Glutamatergic neuron (in vitro differentiated cells): Measurements from ENCODE around the gene GPR31. TPM values are rescaled to one million over a fixed set of nuclear protein-coding genes. Genes with fewer than 3 reads are reported as not detected.
"Not testable (repeated sequence)": the region's sequence is repeated elsewhere in the genome, so short reads cannot be mapped to it uniquely, and the experiment has no call there.

Experiments
- DNase-seq: peaks from one replicate; pipeline ENCODE4 v3.0.0; 2022
- H3K27ac Mint-ChIP-seq: one replicate; pipeline ENCODE4 v1.8.0; 2020; ENCODE audit warnings: mild to moderate bottlenecking, mixed read lengths, inconsistent platforms; ENCODE audit not compliant: unreplicated experiment
- H3K27me3 Mint-ChIP-seq: one replicate; pipeline ENCODE4 v1.8.0; 2020; ENCODE audit warnings: mild to moderate bottlenecking, moderate library complexity, mixed read lengths, inconsistent platforms; ENCODE audit not compliant: unreplicated experiment
- H3K36me3 Mint-ChIP-seq: one replicate; pipeline ENCODE4 v1.8.0; 2020; ENCODE audit warnings: mild to moderate bottlenecking, mixed read lengths, inconsistent platforms; ENCODE audit not compliant: unreplicated experiment
- H3K4me1 Mint-ChIP-seq: one replicate; pipeline ENCODE4 v1.8.0; 2020; ENCODE audit warnings: mild to moderate bottlenecking, low read depth, mixed read lengths, inconsistent platforms; ENCODE audit not compliant: unreplicated experiment
- H3K4me3 Mint-ChIP-seq: one replicate; pipeline ENCODE4 v1.8.0; 2020; ENCODE audit warnings: mild to moderate bottlenecking, mixed read lengths, inconsistent platforms; ENCODE audit not compliant: unreplicated experiment
- H3K9me3 Mint-ChIP-seq: one replicate; pipeline ENCODE4 v1.8.0; 2020; ENCODE audit warnings: mild to moderate bottlenecking, moderate library complexity, mixed read lengths, inconsistent platforms; ENCODE audit not compliant: unreplicated experiment
- CTCF ChIP-seq: fragments of 200-600 bp; sonication (generic); IDR thresholded peaks from one replicate; pipeline ENCODE4 v1.5.0; 2021; ENCODE audit not compliant: partially characterized antibody, unreplicated experiment
- long read RNA-seq: library from polyadenylated mRNA; unstranded; transcript quantifications from one replicate; pipeline ENCODE4 v2.0.0, GENCODE V29; 2020; ENCODE audit not compliant: unreplicated experiment
- total RNA-seq: library from RNA; stranded (reverse); fragmentation: NEBNext Ultra II Directional; extraction: Animal tissue kit (Norgen Biotek cat#: 25700); gene quantifications from one replicate; pipeline ENCODE4 v1.2.1, GENCODE V29; 2021; ENCODE audit not compliant: unreplicated experiment

Gene GPR31
- total RNA-seq, result not detected
- long read RNA-seq, result 0 reads

- H3K36me3 Mint-ChIP-seq, result no peaks in the 10 kb centered on the region
Observed at GRCh38 chr6:167157863-167158262, at the start of gene GPR31. Gene GPR31, minus strand, starts transcription at chr6:167157980. Its CDS starts 149 bp downstream, at chr6:167157831.

GRCh38 chr6:167207527-167207926, 49.7 kb upstream of the GPR31 start:
- peaks cover 8% of the 10 kb centered on the region for H3K27me3 Mint-ChIP-seq
- H3K36me3 Mint-ChIP-seq, result no peaks in the 10 kb centered on the region
- H3K9me3 Mint-ChIP-seq, result no peaks in the 10 kb centered on the region
- no peak for DNase-seq
- peaks cover 15% of the 10 kb centered on the region for H3K4me1 Mint-ChIP-seq
- H3K4me3 Mint-ChIP-seq, result no peak overlapping the region
- H3K27ac Mint-ChIP-seq, result no peak overlapping the region
- no peak for TF ChIP-seq CTCF

More at GRCh38 chr6:167157863-167158262, at the start of gene GPR31:
- no peak for TF ChIP-seq CTCF
- Mint-ChIP-seq H3K27me3 (peaks cover 2% of the 10 kb centered on the region), H3K9me3 (peaks cover 4% of the 10 kb centered on the region), H3K27ac (no peak within 1 kb of the TSS), H3K4me3 (no peak within 1 kb of the TSS), H3K4me1 (no peaks in the 10 kb centered on the region)
- no peak for DNase-seq

GRCh38 chr6:167205316-167205715, 47.5 kb upstream of the GPR31 start:
- Mint-ChIP-seq H3K4me1 (peaks cover 13% of the 10 kb centered on the region), H3K36me3 (peaks cover 10% of the 10 kb centered on the region)
- not testable (repeated sequence) for H3K27me3 Mint-ChIP-seq, H3K9me3 Mint-ChIP-seq, H3K4me3 Mint-ChIP-seq, H3K27ac Mint-ChIP-seq, DNase-seq

GRCh38 chr6:167204059-167204348, 46.2 kb upstream of the GPR31 start:
- not testable (repeated sequence) for DNase-seq, H3K9me3 Mint-ChIP-seq, H3K27ac Mint-ChIP-seq, H3K27me3 Mint-ChIP-seq, H3K4me3 Mint-ChIP-seq, H3K4me1 Mint-ChIP-seq
- peaks cover 10% of the 10 kb centered on the region for H3K36me3 Mint-ChIP-seq

- DNase-seq, H3K4me1 Mint-ChIP-seq, H3K27ac Mint-ChIP-seq, H3K27me3 Mint-ChIP-seq, H3K9me3 Mint-ChIP-seq, H3K4me3 Mint-ChIP-seq: not testable (repeated sequence)
- H3K36me3 Mint-ChIP-seq, result peaks cover 10% of the 10 kb centered on the region
Observed at GRCh38 chr6:167203261-167204058, 45.7 kb upstream of the GPR31 start.

GRCh38 chr6:167202613-167203012, 44.8 kb upstream of the GPR31 start:
- H3K4me3 Mint-ChIP-seq, H3K27ac Mint-ChIP-seq, H3K4me1 Mint-ChIP-seq, H3K27me3 Mint-ChIP-seq, H3K9me3 Mint-ChIP-seq, DNase-seq: not testable (repeated sequence)
- peaks cover 10% of the 10 kb centered on the region for H3K36me3 Mint-ChIP-seq

- TF ChIP-seq CTCF, result no peak
- H3K4me1 Mint-ChIP-seq, result peaks cover 1% of the 10 kb centered on the region
- H3K27me3 Mint-ChIP-seq, result peaks cover 1% of the 10 kb centered on the region
- no peak overlapping the region for H3K4me3 Mint-ChIP-seq
- peaks cover 10% of the 10 kb centered on the region for H3K36me3 Mint-ChIP-seq
- H3K9me3 Mint-ChIP-seq, result peaks cover 10% of the 10 kb centered on the region
- H3K27ac Mint-ChIP-seq, result no peak overlapping the region
- DNase-seq, result no peak
Observed at GRCh38 chr6:167200806-167201205, 43.0 kb upstream of the GPR31 start.

- H3K27ac Mint-ChIP-seq, H3K9me3 Mint-ChIP-seq, H3K27me3 Mint-ChIP-seq, DNase-seq, H3K4me1 Mint-ChIP-seq, H3K36me3 Mint-ChIP-seq, H3K4me3 Mint-ChIP-seq: not testable (repeated sequence)
Observed at GRCh38 chr6:167195941-167196610, 38.3 kb upstream of the GPR31 start.

GRCh38 chr6:167193515-167194125, 35.8 kb upstream of the GPR31 start:
- H3K9me3 Mint-ChIP-seq, H3K4me3 Mint-ChIP-seq, DNase-seq, H3K4me1 Mint-ChIP-seq, H3K36me3 Mint-ChIP-seq, H3K27me3 Mint-ChIP-seq, H3K27ac Mint-ChIP-seq: not testable (repeated sequence)
